Ectodermal cell (in vitro differentiated cells): ENCODE measurements around the gene CTIF.

Experiments
- H3K27ac ChIP-seq: 2 replicates; pipeline ENCODE4 v1.7.0; 2013; ENCODE audit warnings: mild to moderate bottlenecking, low read depth, low read length; ENCODE audit not compliant: insufficient read depth, poor library complexity, severe bottlenecking
- H3K27me3 ChIP-seq: 2 replicates; pipeline ENCODE4 v1.7.0; 2013; ENCODE audit warnings: mild to moderate bottlenecking, low read length; ENCODE audit not compliant: insufficient read depth, control insufficient read depth, poor library complexity, severe bottlenecking
- H3K36me3 ChIP-seq: one replicate; pipeline ENCODE4 v1.7.0; 2013; ENCODE audit warnings: low read length; ENCODE audit not compliant: control insufficient read depth, insufficient read depth
- H3K4me1 ChIP-seq: one replicate; pipeline ENCODE4 v1.7.0; 2013; ENCODE audit warnings: low read length; ENCODE audit not compliant: control insufficient read depth, insufficient read depth
- H3K4me3 ChIP-seq: 2 replicates; pipeline ENCODE4 v1.7.0; 2013; ENCODE audit warnings: low read depth, low read length, control low read depth; ENCODE audit not compliant: insufficient read depth
- H3K9me3 ChIP-seq: 2 replicates; pipeline ENCODE4 v1.7.0; 2013; ENCODE audit warnings: mild to moderate bottlenecking, low read length, moderate library complexity; ENCODE audit not compliant: control insufficient read depth
- WGBS, 2 experiments: methylation state at CpG; one replicate each; pipeline ENCODE4 v1.1.7; 2013; ENCODE audit warnings: missing lambda C conversion rate in 2 of 2; 5-methylcytosine and 5-hydroxymethylcytosine counted together

CTIF gene

GRCh38 chr18:48550101-48550729 lies 11.4 kb downstream of the CTIF start:
- Histone ChIP-seq H3K36me3 (no peaks in the 10 kb centered on the region), H3K27me3 (no peaks in the 10 kb centered on the region), H3K4me3 (no peak overlapping the region), H3K4me1 (peaks cover 28% of the 10 kb centered on the region), H3K27ac (no peak overlapping the region), H3K9me3 (no peaks in the 10 kb centered on the region)
- WGBS, 2 experiments, result 92 to 94% methylated on average over 2 of the region's 2 CpGs

GRCh38 chr18:48551100-48551499 lies 12.3 kb downstream of the CTIF start:
- no peak overlapping the region for H3K27ac ChIP-seq
- no peaks in the 10 kb centered on the region for H3K27me3 ChIP-seq
- H3K36me3 ChIP-seq, result no peaks in the 10 kb centered on the region
- no peaks in the 10 kb centered on the region for H3K9me3 ChIP-seq
- H3K4me3 ChIP-seq, result no peak overlapping the region
- 92% methylated on average over 2 of the region's 2 CpGs for WGBS, 2 experiments
- peaks cover 20% of the 10 kb centered on the region for H3K4me1 ChIP-seq

- WGBS, 2 experiments, result 96 to 97% methylated on average over 3 of the region's 3 CpGs
- Histone ChIP-seq H3K4me3 (no peak overlapping the region), H3K36me3 (no peaks in the 10 kb centered on the region), H3K9me3 (no peaks in the 10 kb centered on the region), H3K4me1 (peaks cover 10% of the 10 kb centered on the region), H3K27ac (no peak overlapping the region), H3K27me3 (no peaks in the 10 kb centered on the region)
Measured at GRCh38 chr18:48552130-48552529, 13.3 kb downstream of the CTIF start.

GRCh38 chr18:48553236-48553635 lies 14.4 kb downstream of the CTIF start:
- Histone ChIP-seq H3K27ac (no peak overlapping the region), H3K4me3 (no peak overlapping the region), H3K4me1 (no peaks in the 10 kb centered on the region), H3K9me3 (no peaks in the 10 kb centered on the region), H3K36me3 (no peaks in the 10 kb centered on the region), H3K27me3 (no peaks in the 10 kb centered on the region)
- 93 to 94% methylated on average over 12 to 13 of the region's 13 CpGs for WGBS, 2 experiments

GRCh38 chr18:48554610-48555400 lies 16.0 kb downstream of the CTIF start:
- H3K36me3 ChIP-seq, result no peaks in the 10 kb centered on the region

GRCh38 chr18:48555465-48555995 lies 16.7 kb downstream of the CTIF start:
- Histone ChIP-seq H3K27me3 (no peaks in the 10 kb centered on the region), H3K4me1 (no peaks in the 10 kb centered on the region), H3K36me3 (no peaks in the 10 kb centered on the region), H3K9me3 (no peaks in the 10 kb centered on the region), H3K27ac (no peak overlapping the region), H3K4me3 (no peak overlapping the region)

More at GRCh38 chr18:48554610-48555400, 16.0 kb downstream of the CTIF start:
- WGBS, 2 experiments, result 93 to 94% methylated on average over 7 of the region's 7 CpGs
- Histone ChIP-seq H3K27me3 (no peaks in the 10 kb centered on the region), H3K27ac (no peak overlapping the region), H3K9me3 (no peaks in the 10 kb centered on the region), H3K4me1 (no peaks in the 10 kb centered on the region), H3K4me3 (no peak overlapping the region)

- H3K9me3 ChIP-seq, result no peaks in the 10 kb centered on the region
- no peaks in the 10 kb centered on the region for H3K27me3 ChIP-seq
- no peaks in the 10 kb centered on the region for H3K36me3 ChIP-seq
- H3K4me1 ChIP-seq, result peaks cover 7% of the 10 kb centered on the region
- no peak overlapping the region for H3K4me3 ChIP-seq
- 90 to 91% methylated on average over 2 of the region's 2 CpGs for WGBS, 2 experiments
- no peak overlapping the region for H3K27ac ChIP-seq
Measured at GRCh38 chr18:48557640-48558174, 18.9 kb downstream of the CTIF start.

- Histone ChIP-seq H3K4me3 (no peak overlapping the region), H3K27me3 (no peaks in the 10 kb centered on the region), H3K36me3 (no peaks in the 10 kb centered on the region), H3K9me3 (no peaks in the 10 kb centered on the region), H3K4me1 (peaks cover 7% of the 10 kb centered on the region), H3K27ac (no peak overlapping the region)
- WGBS, 2 experiments, result 90 to 94% methylated on average over 1 of the region's 2 CpGs
Measured at GRCh38 chr18:48558248-48558647, 19.4 kb downstream of the CTIF start.

- no peak overlapping the region for H3K27ac ChIP-seq
- 86 to 90% methylated on average over 7 of the region's 7 CpGs for WGBS, 2 experiments
Measured at GRCh38 chr18:48560491-48560890, 21.7 kb downstream of the CTIF start.

GRCh38 chr18:48562075-48562474 lies 23.2 kb downstream of the CTIF start:
- Histone ChIP-seq H3K27ac (no peak overlapping the region), H3K9me3 (no peaks in the 10 kb centered on the region), H3K4me3 (no peak overlapping the region), H3K27me3 (no peaks in the 10 kb centered on the region), H3K4me1 (peaks cover 7% of the 10 kb centered on the region), H3K36me3 (no peaks in the 10 kb centered on the region)

More at GRCh38 chr18:48560491-48560890, 21.7 kb downstream of the CTIF start:
- Histone ChIP-seq H3K36me3 (no peaks in the 10 kb centered on the region), H3K9me3 (no peaks in the 10 kb centered on the region), H3K27me3 (no peaks in the 10 kb centered on the region), H3K4me1 (peaks cover 7% of the 10 kb centered on the region), H3K4me3 (no peak overlapping the region)
